Prostate gland (tissue), 2 donors: ENCODE measurements around the gene CXCR3. TPM values are rescaled to one million over a fixed set of nuclear protein-coding genes. Genes with fewer than 3 reads are reported as not detected.
"Not testable (repeated sequence)": the region's sequence is repeated elsewhere in the genome, so short reads cannot be mapped to it uniquely, and the experiment has no call there.

ENCODE experiments used
- DNase-seq: peaks from one replicate; pipeline ENCODE4 v3.0.0-alpha.2; 2019; ENCODE audit warnings: low spot score
- H3K27ac ChIP-seq, 2 donors: fragments of 200-600 bp; sonication (generic); 2 replicates each; pipeline ENCODE4 v1.5.1; 2017 to 2019
- H3K27me3 ChIP-seq: fragments of 200-600 bp; sonication (generic); replicated peaks from 2 replicates; pipeline ENCODE4 v1.5.1; 2019; ENCODE audit not compliant: insufficient read depth
- H3K36me3 ChIP-seq, 2 donors: fragments of 200-600 bp; sonication (generic); 1 replicate in 1 of 2; 2 replicates in 1 of 2; pipeline versions ENCODE4 v1.5.1 to v1.8.1; 2017 to 2019
- H3K4me1 ChIP-seq: fragments of 200-600 bp; sonication (generic); replicated peaks from 2 replicates; pipeline ENCODE4 v1.5.1; 2019
- H3K4me3 ChIP-seq, 2 donors: fragments of 200-600 bp; sonication (generic); 2 replicates each; pipeline ENCODE4 v1.5.1; 2017 to 2019
- H3K9me3 ChIP-seq: fragments of 200-600 bp; sonication (generic); 2 replicates; pipeline ENCODE4 v1.5.1; 2017
- POLR2A ChIP-seq: fragments of 450-650 bp; IDR thresholded peaks from one replicate; pipeline ENCODE4 v1.6.1; 2016; ENCODE audit warnings: antibody characterized with exemption, mild to moderate bottlenecking
- POLR2AphosphoS5 ChIP-seq: sonication (generic); formaldehyde crosslinking; IDR thresholded peaks from one replicate; pipeline ENCODE4 v1.6.1; 2017; ENCODE audit warnings: antibody characterized with exemption
- WGBS: methylation state at CpG from one replicate; pipeline ENCODE4 v1.1.5; 2018; 5-methylcytosine and 5-hydroxymethylcytosine counted together
- intact Hi-C: fragments of 100-400 bp; cut with DNase I; formaldehyde crosslinking; loops from one replicate; pipeline ENCODE4 v1.14.2; 2022
- total RNA-seq, 2 donors: library from RNA; depleted of rRNA; stranded (reverse); fragments of >200 nt; gene quantifications; one replicate each; pipeline ENCODE4 v1.1.0, GENCODE V29; 2016
- TF ChIP-seq, protein P1 (sequence below), 4 experiments: fragments of 200-600 bp in 2 of 4; fragments of 450-650 bp in 2 of 4; sonication (generic) in 2 of 4; IDR thresholded peaks; 1 replicate in 3 of 4; 2 replicates in 1 of 4; pipeline ENCODE4 v1.5.1; 2016 to 2019; ENCODE audit warnings: antibody characterized with exemption in 4 of 4, mild to moderate bottlenecking in 2 of 4, moderate library complexity in 2 of 4

The CXCR3 gene
- total RNA-seq, 2 donors from 2014 or later = 1.1 TPM; not detected in 1

DNA sequence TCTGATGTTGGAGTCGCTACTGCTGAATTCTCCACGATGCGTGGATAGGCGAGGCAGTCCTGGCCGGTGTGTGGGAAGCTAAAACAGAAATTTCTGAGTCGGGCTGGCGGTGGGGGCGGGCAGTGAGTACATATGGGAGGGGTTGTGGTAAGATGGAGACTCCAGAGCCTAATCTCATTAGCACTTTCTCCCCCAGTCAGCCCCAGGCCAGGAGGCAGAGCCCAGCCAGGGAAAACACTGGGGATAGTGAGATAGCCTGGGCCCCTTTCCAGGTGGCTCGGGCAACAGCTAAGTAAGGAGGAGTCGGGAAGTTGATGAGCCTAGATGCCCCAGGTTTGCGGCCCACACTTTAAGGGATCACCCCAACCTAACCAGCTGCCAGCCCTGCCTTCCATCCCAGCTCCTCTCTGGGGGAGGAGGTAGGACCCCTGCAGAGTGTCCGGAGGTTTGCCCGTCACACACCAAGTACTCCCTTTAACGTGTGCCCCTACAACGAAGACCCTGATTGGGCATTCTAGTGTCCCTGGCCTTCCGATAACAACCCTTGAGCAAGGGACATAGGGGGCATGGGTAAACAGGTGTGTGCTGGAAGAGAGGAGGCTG lies 46.7 kb upstream of the CXCR3 start:
- Histone ChIP-seq H3K27ac (no peak overlapping the region), H3K4me3 (no peak overlapping the region), H3K27me3 (no peaks in the 10 kb centered on the region), H3K36me3 (no peaks in the 10 kb centered on the region), H3K9me3 (no peaks in the 10 kb centered on the region), H3K4me1 (no peaks in the 10 kb centered on the region)
- 79% methylated on average over 15 of the region's 16 CpGs for WGBS
- DNase-seq = no peak
- TF ChIP-seq POLR2A = no peak
- TF ChIP-seq POLR2AphosphoS5 = no peak
- TF ChIP-seq, protein P1, sequence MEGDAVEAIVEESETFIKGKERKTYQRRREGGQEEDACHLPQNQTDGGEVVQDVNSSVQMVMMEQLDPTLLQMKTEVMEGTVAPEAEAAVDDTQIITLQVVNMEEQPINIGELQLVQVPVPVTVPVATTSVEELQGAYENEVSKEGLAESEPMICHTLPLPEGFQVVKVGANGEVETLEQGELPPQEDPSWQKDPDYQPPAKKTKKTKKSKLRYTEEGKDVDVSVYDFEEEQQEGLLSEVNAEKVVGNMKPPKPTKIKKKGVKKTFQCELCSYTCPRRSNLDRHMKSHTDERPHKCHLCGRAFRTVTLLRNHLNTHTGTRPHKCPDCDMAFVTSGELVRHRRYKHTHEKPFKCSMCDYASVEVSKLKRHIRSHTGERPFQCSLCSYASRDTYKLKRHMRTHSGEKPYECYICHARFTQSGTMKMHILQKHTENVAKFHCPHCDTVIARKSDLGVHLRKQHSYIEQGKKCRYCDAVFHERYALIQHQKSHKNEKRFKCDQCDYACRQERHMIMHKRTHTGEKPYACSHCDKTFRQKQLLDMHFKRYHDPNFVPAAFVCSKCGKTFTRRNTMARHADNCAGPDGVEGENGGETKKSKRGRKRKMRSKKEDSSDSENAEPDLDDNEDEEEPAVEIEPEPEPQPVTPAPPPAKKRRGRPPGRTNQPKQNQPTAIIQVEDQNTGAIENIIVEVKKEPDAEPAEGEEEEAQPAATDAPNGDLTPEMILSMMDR (IDR thresholded peaks at IDR 0.05) = no peak
- intact Hi-C loops = no loop called here

DNA sequence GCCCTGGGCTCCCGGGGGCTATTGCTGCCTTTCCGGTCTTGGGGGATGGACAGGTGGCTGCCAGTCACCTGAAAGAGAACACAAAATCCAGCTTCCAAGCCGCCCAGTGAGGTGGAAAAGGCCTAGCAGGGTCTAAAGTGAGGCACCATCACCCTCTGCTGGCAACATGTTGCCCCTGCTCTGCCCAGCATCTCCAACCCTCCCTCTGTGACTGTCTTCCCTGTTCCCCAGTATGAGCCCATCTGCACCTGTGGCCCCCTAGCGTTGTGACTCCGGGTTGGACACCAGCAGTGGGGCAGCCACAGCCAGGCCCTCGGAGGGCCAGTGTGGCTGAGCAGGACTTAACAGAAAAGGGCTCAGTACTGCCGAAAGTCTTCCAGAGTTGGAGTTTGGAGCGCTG lies 45.9 kb upstream of the CXCR3 start:
- H3K27ac ChIP-seq, H3K4me3 ChIP-seq, H3K27me3 ChIP-seq, H3K9me3 ChIP-seq, H3K4me1 ChIP-seq, intact Hi-C loops, DNase-seq, H3K36me3 ChIP-seq: not testable (repeated sequence)
- WGBS = 100% methylated on average over 1 of the region's 8 CpGs

DNA sequence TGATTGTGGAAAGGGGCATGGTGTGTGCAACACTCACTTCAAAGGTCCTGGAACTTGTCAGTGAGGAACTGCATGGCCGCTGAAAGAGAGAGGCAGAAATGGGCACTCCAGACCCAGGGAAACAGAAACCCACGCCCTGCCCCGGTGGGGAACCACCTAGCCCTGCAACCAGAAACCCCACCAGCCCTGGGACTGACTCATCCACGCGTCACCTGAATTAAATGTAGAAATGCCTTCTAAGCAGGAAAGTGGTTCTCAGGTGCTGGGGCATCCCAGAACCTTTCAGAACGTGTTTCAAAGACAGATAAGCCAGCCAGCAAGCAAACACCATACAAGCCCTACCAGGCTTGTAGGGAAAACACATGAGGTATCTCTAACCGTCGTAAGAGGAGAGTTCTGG lies 44.9 kb upstream of the CXCR3 start:
- 82% methylated on average over 6 of the region's 8 CpGs for WGBS
- DNase-seq, H3K9me3 ChIP-seq, H3K4me1 ChIP-seq, intact Hi-C loops, H3K27ac ChIP-seq, H3K4me3 ChIP-seq, H3K27me3 ChIP-seq, H3K36me3 ChIP-seq: not testable (repeated sequence)

DNA sequence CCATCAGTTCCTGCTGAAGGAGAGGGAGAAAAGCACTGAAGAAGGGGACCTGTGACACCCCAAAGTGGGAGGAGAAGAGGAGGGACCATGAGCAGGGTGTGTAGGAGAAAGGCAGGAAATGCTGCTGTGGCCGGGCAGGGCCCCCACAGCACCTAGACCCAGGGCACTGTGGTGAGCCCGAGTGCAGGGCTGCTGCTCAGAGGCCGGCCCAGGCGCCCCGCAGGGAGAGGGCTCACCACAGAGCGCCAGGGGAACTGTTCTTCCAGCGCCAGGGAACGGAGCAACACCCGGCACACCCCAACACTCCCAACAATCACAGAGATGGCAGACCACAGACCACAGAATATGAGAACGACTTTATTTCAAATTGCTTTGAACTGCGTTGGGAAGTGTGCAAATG lies 44.3 kb upstream of the CXCR3 start:
- H3K27me3 ChIP-seq, intact Hi-C loops, H3K27ac ChIP-seq, H3K4me3 ChIP-seq, DNase-seq, H3K9me3 ChIP-seq, H3K4me1 ChIP-seq, H3K36me3 ChIP-seq: not testable (repeated sequence)
- WGBS = 89% methylated on average over 5 of the region's 11 CpGs

DNA sequence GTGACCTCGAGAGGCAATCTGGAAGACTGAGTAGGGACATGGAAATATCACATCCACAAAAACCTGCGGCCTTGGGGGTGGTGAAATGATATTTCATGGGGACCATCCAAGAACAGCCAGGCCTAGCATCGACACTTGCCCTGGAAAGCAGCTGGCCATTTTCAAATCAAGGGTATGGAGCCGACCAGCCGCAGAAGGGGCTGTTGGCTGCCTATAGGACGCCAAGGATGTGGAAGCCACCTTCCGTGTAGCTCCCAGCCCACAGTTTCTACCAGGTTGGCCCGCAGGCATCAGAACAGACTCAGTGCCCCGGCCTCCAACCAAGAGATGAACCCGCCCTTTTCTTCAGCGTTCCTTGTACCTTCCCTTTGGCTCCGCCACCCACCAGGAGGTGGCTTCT lies 43.6 kb upstream of the CXCR3 start:
- Histone ChIP-seq H3K4me1 (no peaks in the 10 kb centered on the region), H3K36me3 (no peaks in the 10 kb centered on the region), H3K4me3 (no peak overlapping the region), H3K27ac (no peak overlapping the region), H3K9me3 (no peaks in the 10 kb centered on the region), H3K27me3 (no peaks in the 10 kb centered on the region)
- no peak for TF ChIP-seq POLR2AphosphoS5
- TF ChIP-seq, protein P1 (IDR thresholded peaks at IDR 0.05) = no peak
- no peak for DNase-seq
- intact Hi-C loops = no loop called here
- 96% methylated on average over 9 of the region's 12 CpGs for WGBS

DNA sequence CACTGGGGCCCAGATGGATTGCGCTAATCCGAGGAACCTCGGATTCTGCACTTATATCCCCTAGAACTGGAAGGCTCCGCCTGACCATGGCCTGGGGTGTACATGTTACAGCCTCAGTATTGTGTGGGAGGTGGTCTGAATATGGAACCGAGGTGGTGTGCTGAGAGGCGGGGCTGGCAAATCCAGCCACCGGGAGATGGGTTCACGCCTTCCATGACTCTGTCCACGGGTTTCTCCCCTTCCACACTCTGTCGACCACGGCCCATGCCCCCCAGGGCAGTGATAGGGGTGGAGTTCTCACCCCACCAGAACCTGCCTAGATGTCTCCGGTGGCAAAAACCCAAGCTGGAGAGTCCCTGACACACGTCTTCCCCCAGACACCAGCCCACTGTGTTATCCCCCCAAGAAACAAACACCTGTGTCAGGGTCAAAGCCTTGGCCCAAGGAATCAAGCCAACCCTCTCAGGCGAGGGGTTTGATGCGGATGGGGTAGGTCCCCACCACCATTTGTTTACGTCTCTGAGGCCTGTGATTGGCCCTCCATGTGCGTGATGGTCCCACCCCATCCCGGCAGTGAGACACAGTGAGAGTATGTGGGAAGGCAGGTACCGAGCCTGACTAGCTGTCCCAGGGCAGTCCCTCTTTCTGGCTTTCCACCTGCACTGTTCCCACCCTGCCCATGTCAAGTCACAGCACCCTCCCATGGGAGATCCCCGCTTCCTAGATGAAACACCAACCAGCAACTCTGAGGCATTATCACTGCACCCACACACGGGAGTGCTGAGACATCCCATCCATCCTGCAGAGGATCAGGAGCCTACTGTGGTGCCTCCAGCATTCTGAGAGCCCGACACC lies 42.5 kb upstream of the CXCR3 start:
- Histone ChIP-seq H3K9me3 (no peaks in the 10 kb centered on the region), H3K4me1 (no peaks in the 10 kb centered on the region), H3K36me3 (no peaks in the 10 kb centered on the region), H3K4me3 (no peak overlapping the region), H3K27me3 (no peaks in the 10 kb centered on the region), H3K27ac (no peak overlapping the region)
- no peak for DNase-seq
- TF ChIP-seq POLR2A (no peak), POLR2AphosphoS5 (no peak)
- TF ChIP-seq, protein P1 (IDR thresholded peaks at IDR 0.05) = no peak
- WGBS = 92% methylated on average over 16 of the region's 22 CpGs
- intact Hi-C loops = no loop called here
